ENCODE measurements around the gene ZNF829. TPM values are rescaled to one million over a fixed set of nuclear protein-coding genes. Genes with fewer than 3 reads are reported as not detected.
A peak's percentile ranks its signal among the peaks of the same experiment; 100 is the strongest.

The ZNF829 gene
- total RNA-seq, 2 experiments from 2014 or later, result 7.1 TPM

GRCh38 chr19:36876993-36877938 lies 38.8 kb downstream of the ZNF829 start:
- Mint-ChIP-seq H3K4me1 (no peaks in the 10 kb centered on the region), H3K4me3 (no peak overlapping the region), H3K9me3 (ENCODE audit: low read depth) (peaks cover 53% of the 10 kb centered on the region), H3K27me3 (no peaks in the 10 kb centered on the region), H3K36me3 (ENCODE audit: low read depth) (peaks cover 68% of the 10 kb centered on the region), H3K27ac (no peak overlapping the region)
- CTCF ChIA-PET, result no interaction called here
- POLR2A ChIA-PET, result no interaction called here
- intact Hi-C loops (cut with DNase I, micrococcal nuclease), result no loop called here
- no peak for DNase-seq
- ATAC-seq, result no peak

DNA sequence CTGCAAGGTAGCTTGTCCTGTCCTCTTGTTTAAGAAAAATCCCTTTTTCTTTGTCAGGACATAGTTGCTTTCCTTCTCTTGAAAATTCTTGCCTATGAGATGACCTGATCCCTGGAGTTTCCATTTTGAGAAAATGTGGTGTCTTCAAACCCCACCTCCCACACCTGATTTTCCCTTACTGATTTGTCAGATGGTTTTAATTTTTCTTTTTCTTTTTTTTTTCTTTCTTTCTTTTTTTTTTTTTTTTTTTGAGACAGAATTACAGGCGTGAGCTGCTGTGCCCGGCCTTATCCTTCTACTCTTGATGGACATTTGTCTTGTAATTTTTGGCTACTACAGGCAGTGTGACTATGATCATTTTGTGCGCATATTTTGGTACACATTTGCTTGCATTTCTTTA lies 64.2 kb downstream of the ZNF829 start:
- CTCF ChIA-PET, result no interaction called here
- intact Hi-C loops (cut with DNase I, micrococcal nuclease), result loop anchor here in 1 of 2 experiments (1.0 to 2.0 kb wide), 3 partner anchors 367 to 803 kb away; partner anchors contain the start of genes POLR2I, TBCB, ZFP30 and ZNF383
- ATAC-seq (no peak), DNase-seq (no peak)
- H3K9me3 Mint-ChIP-seq (ENCODE audit: low read depth), result peaks cover 17% of the 10 kb centered on the region
- H3K27me3 Mint-ChIP-seq, result no peaks in the 10 kb centered on the region
- H3K27ac Mint-ChIP-seq, result no peak overlapping the region
- POLR2A ChIA-PET, result no interaction called here
- peaks cover 10% of the 10 kb centered on the region for H3K4me1 Mint-ChIP-seq
- peaks cover 53% of the 10 kb centered on the region for H3K36me3 Mint-ChIP-seq (ENCODE audit: low read depth)
- no peak overlapping the region for H3K4me3 Mint-ChIP-seq

DNA sequence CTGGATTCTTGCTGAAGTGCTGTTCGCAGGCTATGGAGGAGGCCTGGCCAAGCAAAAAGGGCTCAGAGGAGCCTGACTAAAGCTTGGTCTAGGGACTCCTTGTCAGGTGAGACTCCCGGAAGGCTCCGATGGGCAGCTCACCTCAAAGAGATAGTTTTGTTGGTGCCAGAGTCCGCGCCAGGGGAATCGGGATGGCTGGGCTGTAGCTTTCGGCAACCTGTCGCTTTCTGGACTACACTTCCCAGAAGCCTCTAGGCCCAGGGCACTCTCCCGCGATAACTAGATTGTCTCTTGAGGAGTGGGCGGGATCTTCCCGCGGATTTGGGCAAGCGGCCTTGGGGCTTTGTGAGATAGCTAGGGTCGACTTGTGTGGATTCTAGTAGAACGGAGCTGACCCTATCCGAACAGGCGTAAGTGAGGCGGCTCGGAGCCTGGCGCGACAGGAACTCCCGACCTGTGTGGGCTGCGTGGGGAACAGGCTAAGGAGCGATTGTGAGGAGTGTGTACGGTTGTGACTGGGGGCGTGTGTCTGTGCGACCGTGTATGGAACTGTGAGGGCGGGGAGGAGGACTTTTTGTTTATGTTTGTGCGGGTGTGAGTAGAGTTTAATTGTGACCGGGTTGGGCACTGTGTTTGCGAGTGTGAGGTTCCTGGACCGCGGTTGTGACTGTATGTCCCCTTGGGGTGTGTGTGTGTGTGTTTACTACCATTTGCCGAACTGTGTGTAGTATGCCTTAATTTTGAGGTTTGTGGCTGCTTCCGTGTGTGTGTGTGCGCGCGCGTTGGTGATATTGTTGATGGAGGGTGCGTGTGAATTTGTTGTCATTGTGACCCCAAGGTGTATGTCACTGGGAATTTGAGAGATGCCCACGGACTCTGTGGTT lies 65.3 kb downstream of the ZNF829 start, which contains the start of gene ZNF345:
ZNF345 (plus strand) TSS at position 318 of the 884 bp plus-strand sequence. CDS start 25,955 bp downstream, outside the sequence.
- no peak within 1 kb of the TSS for H3K27ac Mint-ChIP-seq
- CTCF ChIA-PET, result interaction anchor here (0.5 to 3.4 kb wide), 7 partner anchors 9 to 1524 kb away, joined by 3 to 19 read pairs (median 3); partner anchors contain the start of genes PSMD8, ZNF383 and ZNF790
- H3K27me3 Mint-ChIP-seq, result no peaks in the 10 kb centered on the region
- H3K4me3 Mint-ChIP-seq, result no peak within 1 kb of the TSS
- POLR2A ChIA-PET, result interaction anchor here (0.5 to 3.6 kb wide), 16 partner anchors 13 to 1198 kb away, joined by 3 to 53 read pairs (median 4); partner anchors contain the start of genes ZNF146, ZNF260, ZNF420 and ZNF461
- peaks cover 16% of the 10 kb centered on the region for H3K9me3 Mint-ChIP-seq (ENCODE audit: low read depth)
- H3K4me1 Mint-ChIP-seq, result peaks cover 10% of the 10 kb centered on the region
- DNase-seq, result peak; percentile 91
- H3K36me3 Mint-ChIP-seq (ENCODE audit: low read depth), result peaks cover 55% of the 10 kb centered on the region
- ATAC-seq, result peak; percentile 82
- intact Hi-C loops (cut with DNase I, micrococcal nuclease), result loop anchor here (1.0 to 2.0 kb wide), 20 partner anchors 12 to 804 kb away; partner anchors contain the start of genes ZNF260 (in 2 of the 2), ZNF567 (in 2 of the 2), ZNF568 (in 2 of the 2) and ZNF790 (in 2 of the 2)

- ChIA-PET CTCF (interaction anchor here (0.5 to 3.4 kb wide), 6 partner anchors 8 to 1524 kb away, joined by 3 to 19 read pairs (median 4); partner anchors contain the start of genes PSMD8, ZNF383, ZNF540 and ZNF571), POLR2A (interaction anchor here (0.5 to 3.6 kb wide), 18 partner anchors 12 to 1199 kb away, joined by 3 to 53 read pairs (median 4); partner anchors contain the start of genes ZNF146, ZNF260, ZNF420 and ZNF461)
- peaks cover 58% of the 10 kb centered on the region for H3K36me3 Mint-ChIP-seq (ENCODE audit: low read depth)
- intact Hi-C loops (cut with DNase I, micrococcal nuclease), result loop anchor here (1.0 to 5.0 kb wide), 20 partner anchors 12 to 1467 kb away; partner anchors contain the start of genes ZNF260 (in 2 of the 2), ZNF567 (in 2 of the 2), ZNF568 (in 2 of the 2) and ZNF790 (in 2 of the 2)
- H3K27ac Mint-ChIP-seq, result no peak overlapping the region
- no peaks in the 10 kb centered on the region for H3K27me3 Mint-ChIP-seq
- peaks cover 14% of the 10 kb centered on the region for H3K9me3 Mint-ChIP-seq (ENCODE audit: low read depth)
- peaks cover 10% of the 10 kb centered on the region for H3K4me1 Mint-ChIP-seq
- H3K4me3 Mint-ChIP-seq, result no peak overlapping the region
- ATAC-seq (peak; percentile 91), DNase-seq (peak; percentile 94)
Observed at GRCh38 chr19:36849701-36850558, 66.2 kb downstream of the ZNF829 start.

DNA sequence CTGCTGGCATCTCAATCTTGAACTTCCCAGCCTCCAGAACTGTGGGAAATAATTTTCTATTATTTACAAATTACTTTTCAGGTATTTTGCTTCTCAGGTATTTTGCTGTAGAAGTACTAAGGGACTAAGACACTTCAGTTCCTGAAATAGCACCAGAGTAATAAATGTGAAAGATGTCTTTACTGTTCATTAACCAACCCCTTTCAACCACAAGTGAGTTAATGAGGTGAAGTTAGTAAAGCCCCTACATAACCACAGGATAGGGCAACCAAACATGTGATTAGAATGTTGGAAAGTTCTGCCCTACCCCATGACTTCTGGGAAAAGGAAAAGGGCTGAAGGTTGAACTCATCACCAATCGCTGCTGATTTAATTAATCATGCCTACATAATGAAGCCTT lies 68.1 kb downstream of the ZNF829 start:
- H3K27ac Mint-ChIP-seq, result no peak overlapping the region
- no peaks in the 10 kb centered on the region for H3K27me3 Mint-ChIP-seq
- no peak for DNase-seq
- POLR2A ChIA-PET, result interaction anchor here (3.6 kb wide), 1 partner anchor 10 kb away, joined by 53 read pairs; the partner anchor contains the start of gene ZNF790
- H3K4me3 Mint-ChIP-seq, result no peak overlapping the region
- peaks cover 57% of the 10 kb centered on the region for H3K36me3 Mint-ChIP-seq (ENCODE audit: low read depth)
- H3K4me1 Mint-ChIP-seq, result peaks cover 6% of the 10 kb centered on the region
- CTCF ChIA-PET, result no interaction called here
- ATAC-seq, result no peak
- peaks cover 9% of the 10 kb centered on the region for H3K9me3 Mint-ChIP-seq (ENCODE audit: low read depth)
- intact Hi-C loops (cut with DNase I, micrococcal nuclease), result loop anchor here in 1 of 2 experiments (5.0 kb wide), 1 partner anchor 1469 kb away; the partner anchor contains the start of genes KCNK6 and YIF1B

GRCh38 chr19:36838784-36839324 lies 77.2 kb downstream of the ZNF829 start:
- H3K4me3 Mint-ChIP-seq, result no peak overlapping the region
- ChIA-PET POLR2A (interaction anchor here (4.0 kb wide), 1 partner anchor 11 kb away, joined by 53 read pairs; the partner anchor contains the start of gene ZNF345), CTCF (interaction anchor here (3.5 kb wide), 1 partner anchor 11 kb away, joined by 19 read pairs; the partner anchor contains the start of gene ZNF345)
- peak overlapping the region; percentile 72 for H3K27ac Mint-ChIP-seq
- H3K9me3 Mint-ChIP-seq (ENCODE audit: low read depth), result peaks cover 21% of the 10 kb centered on the region
- ATAC-seq, result no peak
- intact Hi-C loops (cut with DNase I, micrococcal nuclease), result loop anchor here (1.0 to 5.0 kb wide), 13 partner anchors 11 to 818 kb away; partner anchors contain the start of genes ZNF345 (in 2 of the 2), ZNF569 (in 2 of the 2), ZNF570 (in 2 of the 2) and ZFP14 (in 1 of the 2)
- H3K4me1 Mint-ChIP-seq, result peaks cover 2% of the 10 kb centered on the region
- peaks cover 48% of the 10 kb centered on the region for H3K36me3 Mint-ChIP-seq (ENCODE audit: low read depth)
- DNase-seq, result no peak
- no peaks in the 10 kb centered on the region for H3K27me3 Mint-ChIP-seq

Other genes starting within 250 kb of the ZNF829 start
- gene ZNF461, start 249.5 kb downstream of the ZNF829 start, total RNA-seq, result 1 to 10 TPM; 5.7 to 6.5 TPM
- gene ZNF567, start 228.7 kb downstream of the ZNF829 start, total RNA-seq, result 1 to 10 TPM; 7.4 to 8.6 TPM
- gene ZNF850, start 143.5 kb downstream of the ZNF829 start, total RNA-seq, result 10 to 100 TPM in 1 of 2 experiments, 1 to 10 TPM in 1; 7.0 to 10.7 TPM
- gene ZNF790, start 77.9 kb downstream of the ZNF829 start, total RNA-seq, result 1 to 10 TPM; 7.1 to 8.8 TPM
- gene ZNF345, start 65.4 kb downstream of the ZNF829 start, total RNA-seq, result 1 to 10 TPM; 3.5 to 4.6 TPM
- 1 to 10 TPM; 6.5 to 8.4 TPM for gene ZNF568, start within 50 bp of the ZNF829 start, total RNA-seq
- gene ZNF420, start 162.1 kb upstream of the ZNF829 start, total RNA-seq, result 10 to 100 TPM in 1 of 2 experiments, 1 to 10 TPM in 1; 9.1 to 12.8 TPM